ENCODE data around the gene PHLPP2. TPM values are rescaled to one million over a fixed set of nuclear protein-coding genes. Genes with fewer than 3 reads are reported as not detected.

The PHLPP2 gene
- total RNA-seq, 4 donors from 2014 or later: 18.2 to 170 (median 116) TPM

DNA sequence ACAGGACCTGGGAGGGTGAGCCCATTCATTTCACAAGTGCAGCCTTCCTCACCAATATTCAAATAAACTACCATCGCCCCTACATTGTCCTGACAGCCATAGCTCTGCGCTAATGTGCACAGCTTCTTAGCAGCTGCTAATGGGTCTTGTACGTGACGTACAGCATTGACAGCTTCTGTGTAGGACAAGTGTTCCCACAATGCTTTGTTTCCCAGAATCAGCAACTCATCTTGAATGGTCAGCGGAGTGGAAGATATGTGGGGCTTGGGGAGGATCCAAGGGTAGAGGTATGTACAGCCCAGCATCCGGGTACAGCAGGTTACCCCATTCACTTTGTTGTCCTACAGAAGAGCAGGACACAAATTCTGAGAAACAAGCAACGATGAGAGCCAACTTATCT lies 74.8 kb downstream of the PHLPP2 start:
- DNase-seq: no peak
- no peaks in the 10 kb centered on the region for H3K9me3 ChIP-seq
- no peaks in the 10 kb centered on the region for H3K4me1 ChIP-seq
- TF ChIP-seq POLR2A (IDR thresholded peaks at IDR 0.05): no peak
- TF ChIP-seq, protein P1, sequence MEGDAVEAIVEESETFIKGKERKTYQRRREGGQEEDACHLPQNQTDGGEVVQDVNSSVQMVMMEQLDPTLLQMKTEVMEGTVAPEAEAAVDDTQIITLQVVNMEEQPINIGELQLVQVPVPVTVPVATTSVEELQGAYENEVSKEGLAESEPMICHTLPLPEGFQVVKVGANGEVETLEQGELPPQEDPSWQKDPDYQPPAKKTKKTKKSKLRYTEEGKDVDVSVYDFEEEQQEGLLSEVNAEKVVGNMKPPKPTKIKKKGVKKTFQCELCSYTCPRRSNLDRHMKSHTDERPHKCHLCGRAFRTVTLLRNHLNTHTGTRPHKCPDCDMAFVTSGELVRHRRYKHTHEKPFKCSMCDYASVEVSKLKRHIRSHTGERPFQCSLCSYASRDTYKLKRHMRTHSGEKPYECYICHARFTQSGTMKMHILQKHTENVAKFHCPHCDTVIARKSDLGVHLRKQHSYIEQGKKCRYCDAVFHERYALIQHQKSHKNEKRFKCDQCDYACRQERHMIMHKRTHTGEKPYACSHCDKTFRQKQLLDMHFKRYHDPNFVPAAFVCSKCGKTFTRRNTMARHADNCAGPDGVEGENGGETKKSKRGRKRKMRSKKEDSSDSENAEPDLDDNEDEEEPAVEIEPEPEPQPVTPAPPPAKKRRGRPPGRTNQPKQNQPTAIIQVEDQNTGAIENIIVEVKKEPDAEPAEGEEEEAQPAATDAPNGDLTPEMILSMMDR (IDR thresholded peaks at IDR 0.05): no peak
- H3K27me3 ChIP-seq: no peaks in the 10 kb centered on the region
- H3K27ac ChIP-seq: no peak overlapping the region
- H3K36me3 ChIP-seq: peaks cover 0 to 62% (median 0%) of the 10 kb centered on the region in 3 donors
- no peak overlapping the region for H3K4me3 ChIP-seq

DNA sequence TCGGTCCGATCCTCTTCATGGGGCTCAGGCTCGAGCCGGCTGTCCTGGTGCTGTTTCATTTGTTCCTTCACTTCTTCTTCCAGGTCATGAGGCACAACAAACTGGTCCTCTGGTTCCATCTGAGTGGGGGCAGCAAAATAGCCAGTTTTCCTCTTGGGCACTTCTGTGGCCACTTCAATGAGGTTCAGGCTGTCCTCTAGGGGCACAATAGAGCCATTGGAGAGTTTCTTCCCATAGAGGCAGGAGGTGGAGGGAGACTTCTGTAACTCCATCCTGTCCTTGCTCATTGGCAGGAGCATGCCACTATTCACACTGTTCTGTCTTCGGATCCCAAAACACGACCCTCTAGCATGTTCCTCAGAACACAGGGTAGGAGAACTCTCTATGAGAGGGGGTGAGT lies 75.6 kb downstream of the PHLPP2 start:
- no peak for DNase-seq
- Histone ChIP-seq H3K27ac (no peak overlapping the region), H3K27me3 (no peaks in the 10 kb centered on the region), H3K9me3 (no peaks in the 10 kb centered on the region), H3K36me3 (peaks cover 0 to 58% (median 0%) of the 10 kb centered on the region in 3 donors), H3K4me1 (no peaks in the 10 kb centered on the region), H3K4me3 (no peak overlapping the region)
- TF ChIP-seq, protein P1 (IDR thresholded peaks at IDR 0.05): peak in 4 of 6 experiments; percentile 12 to 45 (median 36)
- no peak for TF ChIP-seq POLR2A (IDR thresholded peaks at IDR 0.05)

DNA sequence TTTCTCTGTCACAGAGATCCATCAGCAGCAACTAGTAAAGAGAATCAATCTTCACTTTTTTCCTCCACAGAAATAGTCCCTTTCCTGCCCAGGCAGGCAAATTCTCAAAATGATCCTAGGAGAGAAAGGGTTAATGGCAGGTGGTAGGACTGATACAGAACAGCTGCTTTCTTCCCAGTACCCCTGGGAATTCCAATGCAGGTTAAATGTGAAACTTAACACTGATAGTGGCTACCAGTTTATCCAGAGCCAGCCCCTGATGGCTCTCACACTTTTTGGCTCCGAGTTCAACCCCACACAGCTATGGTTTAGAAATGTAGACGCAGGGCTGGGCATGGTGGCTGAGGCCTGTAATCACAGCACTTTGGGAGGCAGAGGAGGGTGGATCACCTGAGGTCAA lies 76.3 kb downstream of the PHLPP2 start:
- no peaks in the 10 kb centered on the region for H3K4me1 ChIP-seq
- H3K27me3 ChIP-seq: no peaks in the 10 kb centered on the region
- TF ChIP-seq, protein P1 (IDR thresholded peaks at IDR 0.05): no peak
- TF ChIP-seq POLR2A (IDR thresholded peaks at IDR 0.05): no peak
- no peaks in the 10 kb centered on the region for H3K9me3 ChIP-seq
- H3K4me3 ChIP-seq: no peak overlapping the region
- peaks cover 0 to 51% (median 0%) of the 10 kb centered on the region in 3 donors for H3K36me3 ChIP-seq
- no peak overlapping the region for H3K27ac ChIP-seq
- no peak for DNase-seq

DNA sequence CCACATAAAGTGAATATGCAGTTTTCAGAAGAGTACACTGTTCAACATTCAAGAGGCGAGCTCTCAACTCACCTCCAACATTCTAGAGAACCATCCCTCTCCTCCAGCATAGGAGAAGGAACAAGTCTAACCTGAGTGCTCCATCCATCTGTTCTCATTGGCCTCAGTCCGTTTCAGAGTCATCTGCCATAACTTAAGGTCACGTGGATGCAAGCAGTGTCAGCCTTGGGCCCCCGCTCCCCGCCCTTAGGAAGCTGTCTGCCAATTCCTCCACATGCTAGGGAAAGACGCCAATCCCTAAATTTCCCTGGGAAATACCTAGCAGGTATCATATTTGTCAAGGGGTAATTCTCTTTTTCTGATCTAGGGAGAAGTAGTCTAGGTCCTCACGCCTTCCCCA lies 77.1 kb downstream of the PHLPP2 start:
- H3K27ac ChIP-seq: no peak overlapping the region
- H3K9me3 ChIP-seq: no peaks in the 10 kb centered on the region
- no peaks in the 10 kb centered on the region for H3K27me3 ChIP-seq
- peaks cover 0 to 44% (median 0%) of the 10 kb centered on the region in 3 donors for H3K36me3 ChIP-seq
- no peak for DNase-seq
- TF ChIP-seq POLR2A (IDR thresholded peaks at IDR 0.05): no peak
- TF ChIP-seq, protein P1 (IDR thresholded peaks at IDR 0.05): no peak
- no peak overlapping the region for H3K4me3 ChIP-seq
- no peaks in the 10 kb centered on the region for H3K4me1 ChIP-seq

DNA sequence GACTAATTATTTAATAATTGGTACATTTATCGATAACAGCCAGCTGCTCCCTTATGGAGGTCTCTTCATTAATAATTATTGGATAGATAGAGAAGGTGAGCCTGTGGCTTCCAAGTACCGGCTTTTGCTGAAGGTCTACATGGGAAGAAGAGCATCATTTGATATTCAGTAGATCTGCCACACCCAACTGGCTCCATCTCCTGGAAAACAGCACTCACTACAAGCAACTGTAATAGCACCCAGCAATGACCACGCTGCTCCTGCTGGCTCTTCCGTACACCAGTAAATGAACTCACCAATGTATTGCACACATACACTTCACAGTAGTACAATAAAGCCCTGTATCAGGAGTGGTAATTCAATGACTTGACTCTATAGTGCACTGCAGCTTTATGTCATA lies 79.1 kb downstream of the PHLPP2 start:
- H3K4me1 ChIP-seq: no peaks in the 10 kb centered on the region
- no peaks in the 10 kb centered on the region for H3K27me3 ChIP-seq
- no peaks in the 10 kb centered on the region for H3K9me3 ChIP-seq
- peak overlapping the region in 1 of 4 donors; percentile 7 for H3K27ac ChIP-seq
- H3K4me3 ChIP-seq: no peak overlapping the region
- H3K36me3 ChIP-seq: peaks cover 0 to 45% (median 0%) of the 10 kb centered on the region in 3 donors
- DNase-seq: peak in 1 of 3 donors; percentile 55
- TF ChIP-seq, protein P1 (IDR thresholded peaks at IDR 0.05): peak in 4 of 6 experiments; percentile 32 to 68 (median 62)
- no peak for TF ChIP-seq POLR2A (IDR thresholded peaks at IDR 0.05)

DNA sequence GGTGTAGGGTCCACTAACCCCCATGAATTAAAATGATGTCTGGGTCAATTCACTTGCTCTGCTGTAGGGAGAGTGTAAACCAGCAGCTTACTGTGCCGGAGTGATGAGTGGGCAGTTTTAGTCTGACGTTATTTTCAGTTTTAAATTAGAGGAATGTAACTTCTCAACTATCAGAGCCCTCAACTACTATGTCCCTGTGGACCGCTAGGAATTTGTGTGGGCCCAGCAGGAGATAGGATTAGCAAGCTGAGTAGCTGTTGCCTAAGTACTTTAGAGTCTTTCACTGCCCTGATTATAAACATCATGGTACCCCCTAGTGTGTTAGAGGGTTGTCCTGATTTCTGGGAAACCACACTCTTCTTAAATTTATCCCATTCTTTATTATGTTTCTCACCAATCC lies 87.1 kb downstream of the PHLPP2 start:
- no peak overlapping the region for H3K27ac ChIP-seq
- no peaks in the 10 kb centered on the region for H3K27me3 ChIP-seq
- H3K9me3 ChIP-seq: no peaks in the 10 kb centered on the region
- H3K4me1 ChIP-seq: no peaks in the 10 kb centered on the region
- no peak for TF ChIP-seq POLR2A (IDR thresholded peaks at IDR 0.05)
- TF ChIP-seq, protein P1 (IDR thresholded peaks at IDR 0.05): no peak
- H3K4me3 ChIP-seq: no peak overlapping the region
- DNase-seq: no peak
- peaks cover 0 to 36% (median 0%) of the 10 kb centered on the region in 3 donors for H3K36me3 ChIP-seq

Measured in Peyer's patch (tissue), 4 donors.